ENCODE measurements around the gene PRKG1. TPM values are rescaled to one million over a fixed set of nuclear protein-coding genes. Genes with fewer than 3 reads are reported as not detected.

PRKG1 gene
- total RNA-seq, 6 experiments from 2014 or later, result 1.1 to 2.0 (median 1.3) TPM

GRCh38 chr10:51080311-51081006, 6.2 kb downstream of the PRKG1 start:
- no peaks in the 10 kb centered on the region for H3K4me1 ChIP-seq
- DNase-seq (no peak), ATAC-seq (no peak)
- TF ChIP-seq CTCF (IDR thresholded peaks at IDR 0.05) (no peak), POLR2A (IDR thresholded peaks at IDR 0.05) (no peak)
- no peaks in the 10 kb centered on the region for H3K36me3 ChIP-seq
- no peak overlapping the region for H3K4me3 ChIP-seq
- no peak overlapping the region for H3K27ac ChIP-seq
- peaks cover 0 to 3% of the 10 kb centered on the region in 2 donors for H3K27me3 ChIP-seq
- WGBS (ENCODE audit: insufficient coverage, low coverage, low lambda C conversion rate, missing lambda C conversion rate), result 24% methylated on average over 5 of the region's 5 CpGs
- intact Hi-C loops (cut with DNase I), result no loop called here
- no peaks in the 10 kb centered on the region for H3K9me3 ChIP-seq

GRCh38 chr10:51082857-51083256, 8.6 kb downstream of the PRKG1 start:
- intact Hi-C loops (cut with DNase I), result no loop called here
- no peaks in the 10 kb centered on the region for H3K27me3 ChIP-seq
- no peak for ATAC-seq
- no peak for TF ChIP-seq POLR2A (IDR thresholded peaks at IDR 0.05)
- no peak for TF ChIP-seq CTCF (IDR thresholded peaks at IDR 0.05)
- no peaks in the 10 kb centered on the region for H3K9me3 ChIP-seq
- no peak for DNase-seq
- no peak overlapping the region for H3K4me3 ChIP-seq
- no peaks in the 10 kb centered on the region for H3K36me3 ChIP-seq
- no peaks in the 10 kb centered on the region for H3K4me1 ChIP-seq
- H3K27ac ChIP-seq, result no peak overlapping the region

GRCh38 chr10:51083356-51083853, 9.1 kb downstream of the PRKG1 start:
- H3K4me3 ChIP-seq, result no peak overlapping the region
- WGBS (ENCODE audit: insufficient coverage, low coverage, low lambda C conversion rate, missing lambda C conversion rate), result 31% methylated on average over 4 of the region's 6 CpGs
- no peaks in the 10 kb centered on the region for H3K36me3 ChIP-seq
- intact Hi-C loops (cut with DNase I), result no loop called here
- no peak for ATAC-seq
- H3K27ac ChIP-seq, result no peak overlapping the region
- no peaks in the 10 kb centered on the region for H3K9me3 ChIP-seq
- TF ChIP-seq POLR2A (IDR thresholded peaks at IDR 0.05) (no peak), CTCF (IDR thresholded peaks at IDR 0.05) (no peak)
- H3K4me1 ChIP-seq, result no peaks in the 10 kb centered on the region
- no peaks in the 10 kb centered on the region for H3K27me3 ChIP-seq
- DNase-seq, result no peak

- ATAC-seq, result no peak
- Histone ChIP-seq H3K27me3 (no peaks in the 10 kb centered on the region), H3K27ac (no peak overlapping the region), H3K4me1 (no peaks in the 10 kb centered on the region), H3K36me3 (no peaks in the 10 kb centered on the region), H3K9me3 (no peaks in the 10 kb centered on the region), H3K4me3 (no peak overlapping the region)
- 73% methylated on average over 5 of the region's 5 CpGs for WGBS (ENCODE audit: insufficient coverage, low coverage, low lambda C conversion rate, missing lambda C conversion rate)
- intact Hi-C loops (cut with DNase I), result no loop called here
- TF ChIP-seq POLR2A (IDR thresholded peaks at IDR 0.05) (no peak), CTCF (IDR thresholded peaks at IDR 0.05) (no peak)
- DNase-seq, result no peak
Measured at GRCh38 chr10:51085204-51085603, 10.9 kb downstream of the PRKG1 start.
